Activated CD4-positive, alpha-beta T cell treated with anti-CD3 and anti-CD28 coated beads, Interleukin-2, amount 50 U/mL, for 16 hours (primary cell): Measurements from ENCODE around the gene STRIP2.
"Not testable (repeated sequence)": the region's sequence is repeated elsewhere in the genome, so short reads cannot be mapped to it uniquely, and the experiment has no call there.

Experiments
- DNase-seq: peaks from one replicate; pipeline ENCODE4 v3.0.0-alpha.2; 2020

The STRIP2 gene

GRCh38 chr7:129433847-129434674 is at the start of gene STRIP2:
Gene STRIP2 (plus strand): TSS chr7:129434432. CDS start chr7:129434473, 41 bp downstream.
- DNase-seq = peak; percentile 94

GRCh38 chr7:129385116-129385515 is 49.1 kb upstream of the STRIP2 start:
- DNase-seq = no peak

- no peak for DNase-seq
Observed at GRCh38 chr7:129385598-129385997, 48.6 kb upstream of the STRIP2 start.

DNA sequence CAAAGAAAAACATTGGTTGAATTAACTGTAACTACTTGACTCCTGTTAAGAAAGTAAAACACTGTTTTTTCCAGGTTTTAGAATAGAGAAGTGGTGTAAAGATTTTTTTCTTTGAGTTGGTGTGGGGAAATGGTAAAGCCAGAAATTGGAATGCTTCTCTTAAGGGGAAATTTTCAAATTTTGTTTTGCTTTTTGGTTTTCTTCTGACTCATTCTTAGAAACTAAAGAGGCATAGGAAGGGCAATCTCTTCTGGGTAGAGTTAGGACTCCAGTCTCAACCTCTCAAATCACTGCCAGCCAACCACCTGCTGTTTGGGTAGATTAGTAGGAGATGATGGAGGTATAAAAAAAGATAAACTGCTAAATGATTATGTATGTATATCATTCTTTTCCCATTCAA is 47.7 kb upstream of the STRIP2 start:
- DNase-seq = no peak

- no peak for DNase-seq
Observed at GRCh38 chr7:129387537-129387936, 46.7 kb upstream of the STRIP2 start.

DNA sequence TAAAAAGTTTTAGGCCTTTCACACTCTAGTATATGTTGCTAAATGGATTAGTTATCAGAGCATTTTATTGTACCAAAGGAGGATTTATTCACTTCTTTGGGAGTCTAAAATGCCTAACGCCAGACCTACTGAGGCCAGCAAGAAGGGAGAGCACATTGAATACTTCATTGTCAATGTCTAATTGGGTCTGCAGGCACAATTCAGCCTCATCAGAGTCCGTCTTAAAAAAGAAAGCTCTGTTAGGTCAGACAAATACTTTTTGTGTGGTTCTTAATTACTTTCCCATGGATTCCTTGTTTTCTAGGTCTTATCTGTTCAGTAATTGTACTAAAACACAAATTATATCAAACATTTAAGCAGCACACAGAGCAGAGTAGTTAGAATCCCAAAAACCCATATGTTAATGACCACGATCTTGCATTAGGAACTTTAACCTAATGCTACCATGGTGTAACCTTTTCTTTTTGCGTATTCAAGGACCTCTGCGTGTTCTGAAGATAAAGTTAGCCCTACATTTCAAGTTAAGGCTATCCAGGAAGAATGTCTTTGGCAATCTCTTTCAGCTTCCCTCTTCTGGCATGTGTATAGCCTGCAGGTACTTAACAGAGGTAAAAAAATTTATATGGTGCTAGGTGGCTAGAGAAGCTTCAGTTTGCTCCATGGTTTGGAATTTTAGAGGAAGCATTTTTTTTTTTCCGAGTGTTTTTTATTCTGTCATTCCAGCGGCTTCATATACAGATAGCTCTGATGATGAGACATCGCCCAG is 45.7 kb upstream of the STRIP2 start:
- DNase-seq = no peak

DNA sequence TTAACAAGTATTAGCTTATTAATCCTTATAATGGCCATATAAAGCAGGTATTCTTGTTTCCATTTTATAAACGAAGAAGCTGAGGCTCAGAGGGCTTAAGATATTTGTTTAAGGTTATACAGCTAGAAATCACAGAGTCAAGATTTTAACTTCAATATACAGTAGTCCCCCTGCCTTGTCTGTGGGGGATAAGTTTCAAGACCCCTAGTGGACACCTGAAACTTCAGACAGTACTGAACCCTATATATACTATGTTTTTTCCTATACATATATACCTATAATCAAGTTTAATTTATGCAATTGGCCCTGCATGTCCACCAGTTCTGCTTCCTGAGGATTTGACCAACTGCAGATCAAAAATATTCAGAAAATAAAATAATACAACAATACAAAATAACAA is 44.4 kb upstream of the STRIP2 start:
- DNase-seq = no peak

DNA sequence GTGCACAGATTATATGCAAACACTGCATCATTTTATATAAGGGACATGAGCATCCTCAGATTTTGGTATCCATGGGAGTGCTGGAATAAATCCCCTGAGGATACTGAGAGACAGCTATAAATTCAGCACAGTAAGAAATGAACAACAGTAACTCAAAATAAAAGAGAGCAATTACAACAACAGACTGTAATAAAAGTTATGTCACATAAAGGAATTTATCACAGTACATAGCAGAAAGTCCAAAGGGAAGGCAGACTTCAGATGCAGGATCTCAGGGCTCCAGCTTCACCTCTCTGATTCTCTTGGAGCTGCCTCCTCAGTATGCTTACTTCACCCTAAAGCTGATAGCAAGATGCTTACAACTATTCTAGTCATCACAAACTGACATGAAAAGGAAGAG is 43.9 kb upstream of the STRIP2 start:
- no peak for DNase-seq

DNA sequence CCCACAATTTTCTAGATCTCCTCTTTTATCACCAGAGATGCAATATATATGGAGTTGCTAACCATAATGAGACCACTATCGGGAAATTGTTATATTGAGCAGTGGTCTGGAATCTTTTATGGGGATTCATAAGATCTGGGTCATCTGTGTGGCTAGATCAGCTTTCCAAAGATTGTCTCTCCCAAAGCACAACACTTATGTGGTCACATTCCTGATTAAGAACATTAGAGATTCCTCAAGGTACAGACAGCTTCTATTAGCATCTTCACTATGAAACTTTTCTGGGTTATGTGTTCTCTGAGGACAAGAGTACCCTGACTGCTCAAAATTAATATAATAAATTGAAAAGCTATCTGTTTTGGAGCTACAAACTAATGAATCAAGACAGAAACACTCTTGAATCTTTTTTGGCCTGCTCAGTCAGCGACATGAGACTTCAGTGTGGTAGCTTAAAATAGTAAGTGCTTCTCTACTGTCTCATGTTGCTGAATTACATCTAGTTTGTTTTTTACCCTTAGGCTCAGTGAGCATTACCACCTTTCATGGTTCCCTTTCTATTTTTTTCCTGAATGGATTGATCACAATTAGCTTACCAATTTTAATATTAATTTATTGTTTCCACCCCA is 42.6 kb upstream of the STRIP2 start:
- no peak for DNase-seq

- no peak for DNase-seq
Observed at GRCh38 chr7:129393255-129393654, 41.0 kb upstream of the STRIP2 start.

- DNase-seq = no peak
Observed at GRCh38 chr7:129394101-129394500, 40.1 kb upstream of the STRIP2 start.

GRCh38 chr7:129394982-129395914 is 39.0 kb upstream of the STRIP2 start:
- DNase-seq = no peak

GRCh38 chr7:129401228-129401966 is 32.8 kb upstream of the STRIP2 start:
- DNase-seq = no peak

- peak; percentile 57 for DNase-seq
Observed at GRCh38 chr7:129401967-129402860, 32.0 kb upstream of the STRIP2 start.

- DNase-seq = peak; percentile 30
Observed at GRCh38 chr7:129405527-129405926, 28.7 kb upstream of the STRIP2 start.

DNA sequence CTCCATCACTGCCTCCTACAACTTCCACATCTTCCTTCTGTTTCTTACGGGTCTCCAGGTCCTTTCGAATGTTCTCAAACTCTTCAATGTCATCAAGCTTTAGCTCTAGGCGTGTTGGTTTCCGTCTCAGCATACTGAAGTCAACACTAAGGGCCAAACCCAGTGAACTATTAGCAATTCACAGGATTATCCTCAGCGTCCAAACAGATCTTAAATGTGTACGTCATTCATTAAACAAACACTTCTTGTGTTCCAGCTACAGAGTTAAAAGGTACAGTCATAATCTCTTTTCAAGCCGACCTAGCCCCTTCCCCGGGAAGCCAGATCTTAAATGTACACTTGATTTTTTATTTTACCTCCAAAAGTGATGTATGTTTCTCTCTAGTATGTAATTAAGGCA is 24.0 kb upstream of the STRIP2 start:
- not testable (repeated sequence) for DNase-seq

DNA sequence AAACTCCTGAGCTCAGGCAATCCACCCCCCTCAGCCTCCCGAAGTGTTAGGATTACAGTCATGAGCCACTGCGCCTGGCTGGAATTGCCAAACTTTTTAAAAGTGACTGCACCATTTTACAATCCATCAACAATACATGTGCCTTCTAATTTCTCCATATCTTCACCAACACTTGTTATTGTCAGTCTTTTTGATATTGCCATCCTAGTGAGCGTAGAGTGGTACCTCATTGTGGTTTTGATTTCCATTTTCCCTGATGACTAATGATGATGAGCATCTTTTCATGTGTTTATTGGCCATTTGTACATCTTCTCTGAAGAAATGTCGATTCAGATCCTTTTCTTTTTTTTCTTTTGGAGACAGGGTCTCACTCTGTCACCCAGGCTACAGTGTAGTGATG is 21.7 kb upstream of the STRIP2 start:
- DNase-seq = no peak

- no peak for DNase-seq
Observed at GRCh38 chr7:129417073-129417472, 17.2 kb upstream of the STRIP2 start.

- no peak for DNase-seq
Observed at GRCh38 chr7:129421717-129422250, 12.4 kb upstream of the STRIP2 start.

DNA sequence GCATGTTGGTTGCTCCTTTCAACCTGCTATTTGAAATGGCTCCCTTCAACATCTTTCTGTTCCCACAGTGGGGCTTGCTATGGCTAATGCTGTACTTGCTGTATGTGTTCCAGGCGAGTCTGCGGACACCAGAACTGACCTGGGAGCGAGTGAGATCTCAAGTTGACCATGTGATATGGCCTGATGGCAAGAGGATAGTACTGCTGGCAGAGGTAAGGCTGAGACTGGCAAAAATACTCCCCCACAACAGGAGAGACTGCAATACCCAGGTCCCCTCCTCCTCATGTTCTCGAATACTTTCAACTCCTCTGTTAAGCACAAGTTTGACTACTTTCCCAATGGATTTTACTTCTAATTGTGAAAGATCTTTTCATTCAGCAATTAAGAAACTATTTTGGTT is 11.5 kb upstream of the STRIP2 start:
- DNase-seq = no peak
